OCI-M2 (cell line): ENCODE results near the gene TRAPPC3L.

Experiments used
- DNase-seq: peaks from one replicate; lab custom pipeline; 2025; ENCODE audit not compliant: unreplicated experiment; lab: John Stamatoyannopoulos, UW

The TRAPPC3L gene

DNA sequence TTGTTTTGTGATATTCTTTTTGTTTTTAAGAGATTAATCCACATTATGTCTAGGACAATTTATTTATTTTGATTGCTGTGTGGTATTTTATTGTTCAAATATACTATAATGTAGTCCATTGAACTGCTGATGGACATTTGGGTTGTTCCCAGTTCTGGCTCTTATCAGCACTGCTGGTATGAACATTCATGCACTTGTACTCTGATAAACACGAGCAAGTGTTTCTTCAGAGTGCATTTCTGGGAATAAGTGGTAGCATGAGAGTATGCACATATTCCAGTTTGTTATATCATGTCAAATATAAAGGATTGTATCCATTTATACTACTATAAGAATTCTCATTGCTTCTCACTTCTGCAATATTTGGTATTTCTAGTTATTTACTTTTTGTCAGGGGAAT, 77.2 kb downstream of the TRAPPC3L start:
- DNase-seq, result no peak

DNA sequence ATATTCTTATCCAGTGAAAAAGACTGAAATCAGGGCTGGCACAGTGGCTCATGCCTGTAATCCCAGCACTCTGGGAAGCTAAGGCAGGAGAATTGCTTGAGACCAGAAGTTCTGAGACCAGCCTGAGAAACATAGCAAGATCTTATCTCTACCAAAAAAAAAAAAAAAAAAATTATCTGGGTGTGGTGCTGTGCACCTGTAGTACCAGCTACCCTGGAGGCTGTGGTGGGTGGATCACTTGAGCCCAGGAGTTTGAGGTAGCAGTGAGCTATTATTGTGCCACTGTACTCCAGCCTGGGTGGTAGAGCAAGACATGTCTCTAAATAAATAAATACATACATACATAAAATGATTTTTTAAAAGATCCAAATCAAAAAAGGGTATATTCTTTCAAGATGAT, 78.0 kb downstream of the TRAPPC3L start:
- no peak for DNase-seq

DNA sequence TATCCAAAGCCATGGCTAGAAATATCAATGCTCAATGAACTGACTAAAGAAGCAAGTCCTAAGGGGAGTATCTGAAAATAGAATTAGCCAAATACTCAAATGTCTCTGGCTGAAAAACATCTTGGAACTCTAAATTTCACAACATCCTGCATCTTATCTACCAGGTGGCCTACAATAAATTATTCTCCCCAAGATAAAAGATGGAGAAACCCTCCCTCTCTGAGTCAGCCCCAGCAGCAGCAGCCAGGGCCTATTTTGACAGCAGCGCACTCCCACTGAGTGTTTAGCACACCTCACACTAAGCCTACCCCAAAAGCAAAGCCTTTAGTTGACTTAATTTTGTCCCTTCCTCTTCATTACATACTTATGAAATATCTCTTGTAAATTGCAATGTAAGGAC, 78.4 kb downstream of the TRAPPC3L start:
- no peak for DNase-seq

DNA sequence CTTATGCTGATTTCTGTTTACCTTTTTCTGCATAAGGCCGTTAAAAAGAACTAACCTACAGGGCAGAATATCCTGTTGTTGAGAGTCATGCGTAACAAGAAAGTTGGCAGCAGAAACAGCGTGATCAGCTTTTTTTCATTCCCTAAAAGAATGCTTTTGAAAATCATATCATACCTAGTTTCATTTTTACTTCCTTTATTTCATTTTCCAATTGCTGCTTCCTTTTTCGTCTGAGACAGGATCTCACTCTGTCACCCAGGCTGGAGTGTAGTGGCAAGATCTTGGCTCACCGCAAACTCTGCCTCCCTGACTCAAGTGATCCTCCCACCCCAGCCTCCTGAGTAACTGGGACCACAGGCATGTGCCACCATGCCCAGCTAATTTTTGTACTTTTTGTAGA, 80.2 kb downstream of the TRAPPC3L start:
- no peak for DNase-seq

DNA sequence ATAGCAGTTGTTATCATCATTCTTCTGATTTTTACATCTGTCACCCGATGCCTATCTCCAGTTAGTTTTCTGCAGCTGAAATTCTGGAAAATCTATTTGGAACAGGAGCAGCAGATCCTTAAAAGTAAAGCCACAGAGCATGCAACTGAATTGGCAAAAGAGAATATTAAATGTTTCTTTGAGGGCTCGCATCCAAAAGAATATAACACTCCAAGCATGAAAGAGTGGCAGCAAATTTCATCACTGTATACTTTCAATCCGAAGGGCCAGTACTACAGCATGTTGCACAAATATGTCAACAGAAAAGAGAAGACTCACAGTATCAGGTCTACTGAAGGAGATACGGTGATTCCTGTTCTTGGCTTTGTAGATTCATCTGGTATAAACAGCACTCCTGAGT, 82.2 kb downstream of the TRAPPC3L start:
- no peak for DNase-seq

DNA sequence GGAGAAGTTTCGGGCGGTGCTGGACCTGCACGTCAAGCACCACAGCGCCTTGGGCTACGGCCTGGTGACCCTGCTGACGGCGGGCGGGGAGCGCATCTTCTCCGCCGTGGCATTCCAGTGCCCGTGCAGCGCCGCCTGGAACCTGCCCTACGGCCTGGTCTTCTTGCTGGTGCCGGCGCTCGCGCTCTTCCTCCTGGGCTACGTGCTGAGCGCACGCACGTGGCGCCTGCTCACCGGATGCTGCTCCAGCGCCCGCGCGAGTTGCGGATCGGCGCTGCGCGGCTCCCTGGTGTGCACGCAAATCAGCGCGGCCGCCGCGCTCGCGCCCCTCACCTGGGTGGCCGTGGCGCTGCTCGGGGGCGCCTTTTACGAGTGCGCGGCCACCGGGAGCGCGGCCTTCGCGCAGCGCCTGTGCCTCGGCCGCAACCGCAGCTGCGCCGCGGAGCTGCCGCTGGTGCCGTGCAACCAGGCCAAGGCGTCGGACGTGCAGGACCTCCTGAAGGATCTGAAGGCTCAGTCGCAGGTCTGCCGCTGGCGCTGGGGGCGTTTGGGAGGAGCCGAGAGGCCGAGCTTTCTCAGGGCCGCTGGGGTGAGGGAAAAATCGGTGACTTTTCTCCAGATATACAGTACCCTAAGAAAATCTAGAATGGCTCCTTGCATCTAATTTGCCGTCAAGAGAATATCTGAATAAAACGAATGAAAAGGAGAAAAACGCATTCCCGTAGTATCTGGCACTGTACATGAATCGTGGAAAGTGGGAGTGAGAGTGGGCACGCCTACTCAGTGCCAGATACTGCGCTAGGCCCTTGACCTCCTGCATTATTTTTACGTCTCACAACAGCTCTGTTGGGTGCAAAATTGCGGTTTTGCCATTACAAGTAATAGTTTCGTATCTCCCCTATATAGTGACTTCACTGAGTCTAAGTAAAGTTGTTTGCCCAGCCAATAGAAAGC, 83.3 kb downstream of the TRAPPC3L start:
- DNase-seq, result no peak

DNA sequence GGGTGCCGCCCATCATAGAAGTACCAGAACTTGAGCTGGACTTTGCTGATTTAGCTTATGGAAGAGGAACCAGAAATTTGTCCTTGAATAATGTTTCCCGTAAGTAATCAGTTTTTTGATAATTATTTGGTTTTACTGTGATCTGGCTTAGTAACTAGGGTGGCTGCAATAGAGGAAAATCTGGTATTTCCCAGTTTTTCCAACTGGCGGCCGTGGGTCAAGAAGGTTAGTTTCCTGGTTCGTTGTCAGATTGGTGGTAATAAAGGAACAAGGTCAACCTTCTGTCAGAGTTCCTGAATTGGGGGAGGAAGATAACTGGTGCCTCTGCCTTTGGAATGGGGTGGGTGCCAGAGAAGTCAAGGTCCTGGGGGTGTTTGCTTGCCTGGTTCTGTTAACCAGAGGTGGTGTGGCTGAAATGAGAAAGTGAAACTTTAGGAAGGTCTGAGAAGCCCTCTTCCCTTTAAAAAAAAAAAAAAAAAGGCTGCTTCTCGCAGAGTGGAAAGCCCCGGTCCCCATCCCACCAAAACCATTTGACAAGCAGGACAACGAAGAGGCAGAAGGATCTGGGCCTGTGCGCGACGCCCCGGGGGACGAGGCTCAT, 84.1 kb downstream of the TRAPPC3L start, which contains the start of gene CALHM6:
CALHM6 (plus strand) TSS at position 45 of the 601 bp plus-strand sequence; CDS start at position 600, 555 bp downstream.
- no peak for DNase-seq

DNA sequence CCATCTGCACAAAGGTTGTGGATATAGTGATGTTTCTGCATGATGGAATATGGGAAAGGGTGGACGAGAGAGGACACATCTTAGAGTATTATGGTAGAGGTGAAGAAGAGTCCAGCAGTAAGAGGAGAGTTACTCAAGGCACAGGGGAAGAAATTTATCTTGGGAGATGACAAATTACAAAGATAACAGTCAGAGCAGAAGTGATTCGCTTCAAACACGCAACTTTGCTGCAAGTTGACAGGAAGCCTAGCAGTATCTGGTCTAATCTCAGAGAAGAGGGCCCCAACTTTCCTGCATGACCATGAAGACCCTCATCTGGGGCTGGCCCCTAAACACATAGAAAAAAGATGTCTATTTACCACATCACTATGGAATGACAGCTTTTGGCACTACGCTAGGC, 85.6 kb downstream of the TRAPPC3L start:
- no peak for DNase-seq

DNA sequence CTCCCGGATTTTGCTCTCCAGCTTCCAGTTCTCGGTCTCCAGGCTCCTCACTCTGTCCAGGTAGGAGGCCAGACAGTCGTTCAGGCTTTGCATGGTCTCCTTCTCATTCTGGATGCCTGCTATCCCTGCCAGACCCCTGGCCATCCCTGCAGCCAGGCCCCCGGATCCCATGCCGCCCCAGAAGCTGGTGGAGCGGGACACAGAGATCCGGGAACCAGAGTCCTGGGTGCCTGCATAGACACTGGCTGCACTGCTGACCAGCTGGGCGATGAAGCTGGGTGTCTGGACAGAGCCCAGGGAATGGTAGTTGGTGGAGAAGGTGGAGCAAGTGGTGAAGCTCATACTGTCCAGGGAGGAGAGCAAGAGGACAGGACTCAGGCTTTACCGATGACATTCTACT, 87.2 kb downstream of the TRAPPC3L start:
- DNase-seq, result no peak

DNA sequence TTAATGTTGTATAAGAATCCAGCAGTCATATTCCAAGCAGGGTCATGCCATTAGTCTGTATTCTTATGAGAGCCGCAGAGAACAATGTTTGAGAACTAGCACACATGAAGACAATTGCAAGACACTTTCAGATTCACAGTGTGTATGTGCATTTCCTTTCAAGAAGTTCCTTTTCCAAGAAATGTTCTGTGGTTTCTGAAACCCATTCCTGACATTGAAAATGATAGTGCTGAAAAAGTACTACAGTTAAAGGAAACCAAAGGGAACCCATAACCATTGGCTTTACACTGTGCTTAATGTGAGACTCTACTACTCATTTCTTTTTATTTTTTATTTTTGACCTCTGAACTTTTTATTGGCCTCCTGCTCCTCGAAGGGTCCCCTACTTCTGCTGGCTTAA, 88.6 kb downstream of the TRAPPC3L start:
- no peak for DNase-seq

DNA sequence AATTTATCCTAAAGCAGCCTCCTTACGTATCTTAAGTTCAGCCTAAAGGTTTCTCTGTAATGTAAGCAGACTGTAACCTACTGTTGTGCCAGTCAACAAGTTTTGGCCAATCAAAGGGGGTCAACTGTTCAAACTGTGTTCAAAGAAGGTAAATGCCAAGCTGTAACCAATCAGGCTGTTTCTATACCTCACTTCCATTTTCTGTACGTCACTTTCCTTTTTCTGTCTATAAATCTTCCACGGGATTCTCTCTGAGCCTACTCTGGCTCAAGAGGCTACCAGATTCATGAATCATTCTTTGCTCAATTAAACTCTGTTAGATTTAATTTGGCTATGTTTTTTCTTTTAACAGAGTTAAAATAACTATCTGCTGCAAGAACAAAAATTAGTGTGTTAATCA, 89.4 kb downstream of the TRAPPC3L start:
- DNase-seq, result no peak

DNA sequence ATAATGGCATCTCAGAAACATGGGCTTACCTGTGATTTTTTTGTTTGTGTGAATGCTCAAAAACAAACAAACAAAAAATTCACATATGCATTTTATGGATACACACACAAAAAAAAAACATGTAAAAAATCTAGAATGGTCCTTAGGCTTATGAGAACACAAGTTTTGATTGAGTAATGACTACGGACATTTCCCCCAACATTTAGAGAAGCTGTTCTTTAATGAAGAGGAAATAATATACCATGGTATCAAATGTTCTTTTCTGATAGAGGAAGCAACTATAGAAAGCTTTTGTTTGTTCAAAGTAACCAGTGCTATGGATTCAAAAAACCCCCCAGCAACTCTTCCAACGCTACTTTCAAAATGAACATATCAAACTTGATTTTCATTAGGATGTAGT, 93.0 kb downstream of the TRAPPC3L start:
- no peak for DNase-seq

DNA sequence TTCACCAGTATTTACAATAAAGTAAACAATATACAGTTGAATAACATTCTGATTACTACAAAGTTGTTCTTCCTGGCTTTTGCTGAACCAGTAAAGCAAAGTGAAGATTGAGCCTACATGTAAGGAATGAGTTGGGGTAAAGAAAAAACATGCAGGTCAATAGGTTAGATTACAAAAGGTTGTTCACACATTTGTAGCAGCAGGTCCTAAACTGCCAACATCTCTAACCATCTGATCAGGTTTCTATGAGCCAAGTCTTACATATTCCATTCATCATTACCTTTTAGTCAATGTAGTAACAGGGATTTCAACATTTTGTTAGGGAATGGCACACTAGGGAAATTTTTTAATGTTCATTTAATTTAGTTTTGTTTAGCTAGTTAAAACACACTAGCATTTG, 93.6 kb downstream of the TRAPPC3L start:
- DNase-seq, result no peak

DNA sequence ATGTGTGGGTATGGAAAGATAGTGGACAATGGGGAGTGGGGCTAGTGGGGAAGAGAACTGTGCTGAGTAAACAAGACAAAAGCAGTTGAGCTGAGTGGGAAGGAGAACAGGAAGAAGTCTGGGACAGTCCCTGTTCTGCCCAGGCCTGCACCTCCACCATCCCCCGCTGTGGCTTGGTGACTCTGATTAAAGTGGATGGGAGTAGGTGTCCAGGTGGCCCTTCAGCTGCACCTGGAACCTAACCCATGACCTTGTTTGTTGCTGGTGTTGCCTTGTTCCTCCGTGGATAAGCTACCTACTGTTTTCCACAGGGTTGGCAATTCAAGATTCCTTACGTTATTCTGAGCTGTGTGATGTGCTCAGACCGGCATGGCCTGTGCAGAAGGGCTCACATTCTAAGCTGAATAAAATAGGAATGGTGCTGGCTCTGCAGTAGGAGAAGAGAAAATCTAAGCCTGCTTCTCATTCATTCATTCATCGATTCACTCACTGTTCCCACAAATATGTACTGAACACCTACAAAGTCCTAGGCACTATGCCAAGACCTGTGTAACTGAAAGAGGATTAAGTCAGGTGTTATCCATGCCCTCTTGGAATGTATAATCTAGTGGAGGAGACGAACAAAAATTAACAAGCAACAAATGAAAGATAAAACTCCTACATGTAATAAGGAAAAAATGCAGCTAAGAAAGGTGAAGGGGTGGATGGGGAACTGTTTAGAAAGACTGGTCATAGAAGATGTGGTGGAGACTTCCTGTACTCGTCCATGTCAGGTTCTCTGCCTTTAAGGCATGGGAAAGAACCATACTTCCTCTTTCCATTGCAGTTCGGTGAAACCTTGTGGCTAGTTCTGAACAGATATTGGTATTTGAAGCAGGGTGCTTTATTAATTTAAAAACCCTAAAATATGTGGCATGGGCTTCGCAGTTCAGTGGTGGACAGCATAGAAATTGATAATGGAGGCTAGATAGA, 94.4 kb downstream of the TRAPPC3L start:
- no peak for DNase-seq

DNA sequence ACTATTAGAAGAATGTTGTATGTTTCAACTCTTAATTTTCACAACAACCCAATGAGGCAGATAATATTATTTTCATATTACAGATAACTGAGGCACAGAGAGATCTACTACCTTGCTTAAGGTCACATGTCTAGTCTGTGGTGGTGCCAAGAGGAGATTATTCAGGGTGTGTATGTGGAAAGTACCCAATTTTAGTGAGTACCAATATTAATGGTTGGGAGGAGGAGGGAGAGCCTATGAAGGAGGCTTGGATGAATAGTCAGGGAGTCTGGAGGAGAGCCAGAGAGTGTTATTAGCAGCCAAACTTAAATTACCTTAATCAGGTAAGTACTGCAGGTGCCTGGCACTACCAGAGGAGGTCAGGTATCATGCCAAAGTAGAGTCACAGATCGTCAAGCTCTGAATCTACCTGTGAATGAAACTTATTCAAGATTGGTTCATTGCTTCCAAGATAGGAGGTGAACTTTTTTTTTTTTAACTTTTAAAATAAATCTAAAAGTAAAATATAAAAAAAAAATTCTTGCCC, 95.2 kb downstream of the TRAPPC3L start:
- DNase-seq, result no peak

DNA sequence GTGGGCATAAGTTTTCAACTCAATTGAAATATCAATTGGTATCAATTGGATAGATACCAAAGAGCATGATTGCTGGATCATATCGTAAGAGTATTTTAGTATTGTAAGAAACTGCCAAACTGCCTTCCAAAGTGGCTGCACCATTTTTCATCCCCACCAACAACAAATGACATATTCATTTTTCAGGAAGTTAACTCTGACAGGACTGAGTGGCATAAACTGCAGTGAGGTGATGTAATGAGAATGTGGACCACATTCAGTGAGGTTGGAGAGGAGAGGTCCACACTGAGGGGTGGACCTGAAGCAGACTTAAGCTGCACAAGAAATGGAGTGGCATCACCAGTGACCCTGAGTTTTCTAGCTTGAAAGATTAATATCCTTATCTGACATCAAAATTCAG, 95.9 kb downstream of the TRAPPC3L start:
- no peak for DNase-seq

DNA sequence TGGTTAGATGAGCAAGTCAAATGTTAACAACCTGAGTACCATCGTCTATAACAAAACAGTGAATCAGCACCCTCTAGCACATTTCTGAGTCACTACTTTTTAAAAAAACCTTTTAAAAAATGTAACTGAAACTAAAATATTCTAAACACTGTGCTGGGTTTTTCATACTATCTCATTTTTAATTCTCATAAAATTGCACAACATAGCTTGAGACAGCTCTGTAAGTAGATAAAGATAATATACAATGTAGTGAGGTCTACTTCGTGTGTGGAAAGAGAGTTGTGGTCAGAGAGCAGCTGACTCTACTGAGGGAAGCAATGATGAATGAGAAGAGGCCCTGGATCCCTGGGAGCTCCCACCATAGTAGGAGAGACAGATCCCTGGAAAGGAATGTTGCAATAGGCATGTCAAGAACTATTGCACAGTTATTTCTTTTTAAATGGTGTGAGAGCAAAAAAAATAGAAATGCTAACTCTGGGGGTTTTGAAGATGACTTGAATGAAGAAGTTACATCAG, 97.9 kb downstream of the TRAPPC3L start:
- DNase-seq, result no peak

DNA sequence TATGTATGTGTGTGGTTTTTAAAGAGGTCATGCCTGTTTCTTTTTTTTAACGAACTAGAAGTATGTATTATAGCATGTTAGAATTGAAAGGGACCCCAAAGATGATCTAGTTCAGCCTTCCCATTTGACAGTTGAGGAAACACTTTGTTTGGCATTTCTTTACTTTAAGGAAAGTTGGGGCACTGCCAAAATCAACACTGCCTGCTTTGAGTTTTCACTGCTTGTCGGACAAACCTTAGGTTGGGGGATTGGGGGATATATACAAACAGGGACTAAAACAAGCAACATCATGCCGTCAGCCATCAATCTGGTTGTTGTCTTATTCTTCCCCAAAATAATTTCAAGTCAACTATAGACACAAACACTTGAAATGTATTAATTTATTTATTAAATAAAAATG, 98.4 kb downstream of the TRAPPC3L start:
- DNase-seq, result no peak

DNA sequence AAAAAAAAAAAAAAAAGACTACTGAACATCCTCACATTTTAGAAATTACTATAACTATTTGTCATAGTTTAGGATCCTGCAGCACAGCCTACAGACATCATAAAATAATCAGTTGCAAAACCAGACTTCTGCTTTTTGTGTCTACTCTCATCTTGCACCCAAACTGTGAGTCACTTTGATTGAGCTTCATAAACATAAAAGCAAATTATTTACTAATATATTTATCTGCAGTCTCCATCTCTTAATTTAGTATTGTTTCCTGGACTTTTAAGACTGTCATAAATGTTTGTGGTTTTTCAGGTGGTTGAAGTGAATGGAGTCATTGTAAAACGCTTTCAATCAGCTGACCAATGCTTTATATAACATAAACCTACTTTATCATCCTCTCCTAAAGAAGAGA, 99.1 kb downstream of the TRAPPC3L start:
- DNase-seq, result no peak

DNA sequence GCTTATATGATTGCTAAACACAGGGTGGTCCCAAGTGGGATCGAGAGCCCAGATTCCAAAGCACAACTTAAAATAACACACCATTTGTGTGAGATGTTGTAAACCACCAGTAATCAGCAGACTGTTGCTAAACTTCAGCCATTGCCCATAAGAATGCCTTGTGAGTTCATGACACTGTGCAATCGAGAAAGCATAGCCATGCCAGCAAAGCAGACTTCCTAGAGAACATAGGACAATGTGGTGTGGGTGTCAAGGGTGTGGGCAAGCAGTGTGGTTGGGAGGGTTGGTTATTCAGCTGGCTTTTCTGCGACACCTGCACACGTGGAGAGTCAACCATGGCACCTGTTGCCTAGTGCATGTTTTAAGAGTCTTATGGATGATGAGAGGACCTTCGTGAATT, 100.4 kb downstream of the TRAPPC3L start:
- no peak for DNase-seq
